ENCODE results near the gene KIT.

DNA sequence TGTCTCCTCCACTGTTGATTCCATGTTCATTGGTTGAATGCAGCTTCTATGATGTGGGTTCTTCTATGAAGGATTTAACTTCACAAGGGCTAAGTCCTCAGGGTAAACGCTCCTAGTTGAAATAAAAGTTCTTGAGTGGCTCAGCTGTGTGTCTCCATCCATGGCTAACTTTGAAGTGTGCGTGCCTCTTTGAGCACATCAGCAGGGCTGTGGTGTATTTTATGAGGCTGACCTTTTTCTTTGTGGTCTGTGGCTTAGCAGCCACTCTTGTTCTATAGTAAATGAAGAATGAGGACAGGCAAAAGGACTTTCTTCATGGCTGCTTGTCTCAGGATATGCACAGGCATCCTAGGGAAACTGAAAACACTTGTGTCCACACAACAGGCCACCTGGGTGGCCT lies 88.5 kb downstream of the KIT start:
- TF ChIP-seq, protein P1, sequence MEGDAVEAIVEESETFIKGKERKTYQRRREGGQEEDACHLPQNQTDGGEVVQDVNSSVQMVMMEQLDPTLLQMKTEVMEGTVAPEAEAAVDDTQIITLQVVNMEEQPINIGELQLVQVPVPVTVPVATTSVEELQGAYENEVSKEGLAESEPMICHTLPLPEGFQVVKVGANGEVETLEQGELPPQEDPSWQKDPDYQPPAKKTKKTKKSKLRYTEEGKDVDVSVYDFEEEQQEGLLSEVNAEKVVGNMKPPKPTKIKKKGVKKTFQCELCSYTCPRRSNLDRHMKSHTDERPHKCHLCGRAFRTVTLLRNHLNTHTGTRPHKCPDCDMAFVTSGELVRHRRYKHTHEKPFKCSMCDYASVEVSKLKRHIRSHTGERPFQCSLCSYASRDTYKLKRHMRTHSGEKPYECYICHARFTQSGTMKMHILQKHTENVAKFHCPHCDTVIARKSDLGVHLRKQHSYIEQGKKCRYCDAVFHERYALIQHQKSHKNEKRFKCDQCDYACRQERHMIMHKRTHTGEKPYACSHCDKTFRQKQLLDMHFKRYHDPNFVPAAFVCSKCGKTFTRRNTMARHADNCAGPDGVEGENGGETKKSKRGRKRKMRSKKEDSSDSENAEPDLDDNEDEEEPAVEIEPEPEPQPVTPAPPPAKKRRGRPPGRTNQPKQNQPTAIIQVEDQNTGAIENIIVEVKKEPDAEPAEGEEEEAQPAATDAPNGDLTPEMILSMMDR (IDR thresholded peaks at IDR 0.05; ENCODE audit: low read length) = no peak
- TF ChIP-seq EZH2 (IDR thresholded peaks at IDR 0.05; ENCODE audit: borderline replicate concordance, low read length) = no peak

Data from OCI-LY1 (cell line).